GM12874 (cell line): Measurements from ENCODE around the gene VSTM2L.

ENCODE experiments used
- TF ChIP-seq, protein P1 (sequence below): IDR thresholded peaks from 2 replicates; pipeline ENCODE4 v1.5.1; 2011; ENCODE audit warnings: low read depth, mild to moderate bottlenecking, control low read depth, low read length, moderate library complexity; ENCODE audit not compliant: insufficient read depth

Gene VSTM2L

DNA sequence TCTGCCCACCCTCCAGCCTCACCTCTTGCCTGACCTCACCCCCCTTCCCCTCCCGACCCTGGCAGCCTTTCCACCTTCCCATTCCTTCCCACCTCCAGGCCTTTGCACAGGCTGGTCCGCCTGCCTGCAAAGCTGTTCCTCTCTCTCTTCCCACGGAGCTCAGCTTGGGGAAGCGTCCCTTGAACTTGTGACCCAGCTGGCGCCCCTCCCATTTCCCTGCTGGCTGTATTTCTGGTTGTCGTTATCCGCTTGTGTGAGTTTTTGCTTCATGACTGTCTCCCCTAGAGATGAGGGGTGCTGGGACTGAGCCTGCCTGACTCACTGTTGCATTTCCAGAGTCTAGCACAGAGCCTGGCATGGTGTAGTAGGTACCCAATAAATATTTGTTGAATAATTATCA lies 32.5 kb downstream of the VSTM2L start:
- TF ChIP-seq, protein P1, sequence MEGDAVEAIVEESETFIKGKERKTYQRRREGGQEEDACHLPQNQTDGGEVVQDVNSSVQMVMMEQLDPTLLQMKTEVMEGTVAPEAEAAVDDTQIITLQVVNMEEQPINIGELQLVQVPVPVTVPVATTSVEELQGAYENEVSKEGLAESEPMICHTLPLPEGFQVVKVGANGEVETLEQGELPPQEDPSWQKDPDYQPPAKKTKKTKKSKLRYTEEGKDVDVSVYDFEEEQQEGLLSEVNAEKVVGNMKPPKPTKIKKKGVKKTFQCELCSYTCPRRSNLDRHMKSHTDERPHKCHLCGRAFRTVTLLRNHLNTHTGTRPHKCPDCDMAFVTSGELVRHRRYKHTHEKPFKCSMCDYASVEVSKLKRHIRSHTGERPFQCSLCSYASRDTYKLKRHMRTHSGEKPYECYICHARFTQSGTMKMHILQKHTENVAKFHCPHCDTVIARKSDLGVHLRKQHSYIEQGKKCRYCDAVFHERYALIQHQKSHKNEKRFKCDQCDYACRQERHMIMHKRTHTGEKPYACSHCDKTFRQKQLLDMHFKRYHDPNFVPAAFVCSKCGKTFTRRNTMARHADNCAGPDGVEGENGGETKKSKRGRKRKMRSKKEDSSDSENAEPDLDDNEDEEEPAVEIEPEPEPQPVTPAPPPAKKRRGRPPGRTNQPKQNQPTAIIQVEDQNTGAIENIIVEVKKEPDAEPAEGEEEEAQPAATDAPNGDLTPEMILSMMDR = no peak

DNA sequence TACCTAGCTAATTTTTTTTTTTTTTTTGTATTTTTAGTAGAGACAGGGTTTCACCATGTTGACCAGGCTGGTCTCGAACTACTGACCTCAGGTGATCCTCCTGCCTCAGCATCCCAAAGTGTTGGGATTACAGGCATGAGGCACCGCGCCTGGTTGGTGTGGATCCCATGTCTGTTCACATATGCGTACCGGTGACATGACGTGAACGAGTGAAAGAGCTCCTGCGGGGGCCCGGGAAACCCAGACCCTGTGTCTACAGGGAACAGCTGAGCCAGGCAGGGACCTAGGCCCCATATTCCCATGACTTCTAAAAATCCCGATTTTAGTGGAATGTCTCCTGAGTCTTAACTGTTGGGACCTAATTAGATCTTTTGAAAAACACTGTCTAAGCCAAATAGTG lies 33.1 kb downstream of the VSTM2L start:
- TF ChIP-seq, protein P1 = no peak

DNA sequence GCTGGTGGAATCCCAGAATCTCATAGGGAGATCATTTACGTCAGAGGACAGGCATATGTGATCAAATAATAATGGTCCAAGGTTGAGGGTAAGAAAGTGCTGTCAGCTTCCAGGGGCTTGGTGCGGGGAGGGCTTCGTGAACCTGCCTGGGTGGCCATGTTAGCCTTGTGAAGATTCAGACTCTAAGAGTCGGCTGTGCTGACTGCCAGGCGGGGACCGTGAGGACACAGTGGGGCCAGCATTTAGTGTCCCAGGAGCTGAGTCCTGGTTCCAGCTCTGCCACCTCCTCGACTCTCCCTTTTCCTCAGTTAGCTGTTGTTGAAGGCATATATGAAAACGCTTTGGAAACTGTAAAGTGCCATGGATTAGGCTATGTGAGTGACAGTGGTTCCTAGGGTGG lies 33.5 kb downstream of the VSTM2L start:
- TF ChIP-seq, protein P1 = no peak

DNA sequence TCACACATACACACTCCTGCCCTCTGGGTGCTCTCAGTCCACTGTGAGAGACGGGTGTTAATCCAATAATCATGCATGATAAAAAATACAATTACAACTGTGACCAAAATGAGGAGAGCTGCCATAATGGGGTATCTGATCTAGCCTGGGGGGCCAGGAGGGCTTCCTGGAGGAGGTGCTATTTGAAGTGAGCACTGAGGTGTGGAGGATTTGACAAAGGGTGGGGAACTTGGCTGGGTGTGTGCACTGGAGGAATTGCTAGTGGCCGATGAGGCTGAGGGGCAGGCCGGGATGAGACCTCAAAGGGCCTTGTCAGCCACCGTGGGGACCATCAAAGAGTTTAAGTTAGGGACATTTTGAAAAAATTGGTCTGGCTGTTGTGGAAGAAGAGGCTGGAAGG lies 34.8 kb downstream of the VSTM2L start:
- TF ChIP-seq, protein P1 = no peak

DNA sequence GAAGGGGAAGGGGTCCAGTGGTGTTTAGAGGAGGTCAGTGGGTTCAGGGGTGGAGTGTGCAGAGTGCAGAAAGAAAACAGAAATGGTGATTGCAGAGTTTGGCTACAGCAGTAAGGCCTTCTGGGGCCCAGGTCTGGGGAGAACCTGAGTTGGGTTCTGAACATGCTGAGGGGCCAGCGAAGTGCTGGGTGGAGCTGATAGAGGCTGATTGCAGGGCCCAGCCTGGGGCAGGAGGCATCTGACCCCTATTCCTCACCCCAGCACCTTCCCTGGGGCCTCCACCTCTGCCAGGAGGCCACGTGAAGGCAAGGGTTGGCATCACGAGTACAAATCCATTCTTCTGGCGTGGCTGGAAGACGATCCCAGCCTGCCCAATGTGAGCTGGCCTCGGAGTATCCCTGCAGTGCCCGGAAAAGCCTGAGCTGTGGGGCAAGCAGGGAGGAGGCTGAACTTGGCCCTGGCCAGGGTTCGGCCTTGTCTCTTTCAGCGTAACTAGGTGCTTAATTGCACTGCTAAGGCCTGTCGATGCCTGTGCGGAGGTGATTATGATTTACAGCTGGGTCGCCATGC lies 35.3 kb downstream of the VSTM2L start:
- TF ChIP-seq, protein P1 = no peak

DNA sequence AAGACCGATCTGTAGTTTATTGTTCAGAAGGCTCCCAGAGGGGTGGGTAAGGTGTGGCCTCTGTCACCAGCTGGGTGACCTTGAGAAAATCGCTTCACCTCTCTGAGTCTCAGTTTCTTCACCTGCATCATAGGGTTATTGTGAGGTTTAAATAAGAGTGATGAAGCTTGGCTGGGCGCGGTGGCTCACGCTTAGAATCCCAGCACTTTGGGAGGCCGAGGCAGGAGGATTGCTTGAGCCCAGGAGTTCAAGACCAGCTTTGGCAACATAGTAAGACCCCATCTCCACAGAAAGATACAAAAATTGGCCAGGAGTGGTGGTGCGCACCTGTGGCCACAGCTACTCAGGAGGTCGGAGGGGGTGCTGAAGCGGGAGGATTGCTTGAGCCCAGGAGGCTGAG lies 36.0 kb downstream of the VSTM2L start:
- TF ChIP-seq, protein P1 = no peak

DNA sequence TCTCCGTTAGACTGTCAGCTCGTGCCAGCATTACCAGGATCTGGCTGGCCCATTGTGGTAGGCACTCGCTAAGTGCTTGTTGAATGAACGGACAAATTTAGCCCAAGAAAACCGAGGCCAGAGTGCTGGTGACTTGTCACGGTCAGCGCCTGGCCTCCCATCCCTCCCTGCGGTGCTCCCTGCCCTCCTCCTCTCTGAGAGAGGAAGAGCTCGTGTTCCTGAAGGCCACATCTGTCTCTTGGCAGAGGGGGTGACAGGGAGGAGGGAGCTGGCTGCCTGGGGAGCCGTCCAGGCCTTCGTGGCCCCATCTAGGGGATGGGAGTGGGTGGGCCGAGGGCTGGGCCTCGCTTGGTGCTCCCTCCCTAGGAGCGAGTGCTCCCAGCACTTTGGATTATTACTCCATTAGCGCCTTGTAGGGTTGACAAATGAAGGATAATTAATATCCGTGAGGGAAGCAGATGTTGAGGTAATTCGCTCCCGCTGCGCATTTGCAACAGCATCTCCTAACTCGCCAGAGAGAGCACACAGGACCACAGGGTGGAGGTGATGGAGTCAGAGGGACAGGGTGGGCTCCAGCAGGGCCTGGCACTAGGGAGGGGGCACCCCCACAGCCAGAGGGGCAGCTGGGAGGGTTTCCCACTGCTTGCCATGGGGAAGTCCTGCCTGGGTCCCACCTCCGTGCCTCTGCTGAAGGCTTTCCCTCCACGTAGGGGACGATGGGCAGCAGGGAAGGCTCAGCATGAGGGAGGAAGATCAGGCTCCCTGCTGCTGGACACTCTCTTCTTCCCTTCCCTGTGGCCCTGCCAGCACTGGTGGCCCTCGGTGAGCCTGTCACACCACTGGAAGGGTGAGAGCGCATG lies 37.0 kb downstream of the VSTM2L start:
- TF ChIP-seq, protein P1 = no peak
